HS-5 (cell line): ENCODE data around the gene LAMTOR5.
"Not testable (repeated sequence)": the region's sequence is repeated elsewhere in the genome, so short reads cannot be mapped to it uniquely, and the experiment has no call there.

Source experiments
- DNase-seq: peaks from one replicate; pipeline ENCODE4 v3.0.0-alpha.2; 2012; ENCODE audit warnings: low read depth

LAMTOR5 gene

DNA sequence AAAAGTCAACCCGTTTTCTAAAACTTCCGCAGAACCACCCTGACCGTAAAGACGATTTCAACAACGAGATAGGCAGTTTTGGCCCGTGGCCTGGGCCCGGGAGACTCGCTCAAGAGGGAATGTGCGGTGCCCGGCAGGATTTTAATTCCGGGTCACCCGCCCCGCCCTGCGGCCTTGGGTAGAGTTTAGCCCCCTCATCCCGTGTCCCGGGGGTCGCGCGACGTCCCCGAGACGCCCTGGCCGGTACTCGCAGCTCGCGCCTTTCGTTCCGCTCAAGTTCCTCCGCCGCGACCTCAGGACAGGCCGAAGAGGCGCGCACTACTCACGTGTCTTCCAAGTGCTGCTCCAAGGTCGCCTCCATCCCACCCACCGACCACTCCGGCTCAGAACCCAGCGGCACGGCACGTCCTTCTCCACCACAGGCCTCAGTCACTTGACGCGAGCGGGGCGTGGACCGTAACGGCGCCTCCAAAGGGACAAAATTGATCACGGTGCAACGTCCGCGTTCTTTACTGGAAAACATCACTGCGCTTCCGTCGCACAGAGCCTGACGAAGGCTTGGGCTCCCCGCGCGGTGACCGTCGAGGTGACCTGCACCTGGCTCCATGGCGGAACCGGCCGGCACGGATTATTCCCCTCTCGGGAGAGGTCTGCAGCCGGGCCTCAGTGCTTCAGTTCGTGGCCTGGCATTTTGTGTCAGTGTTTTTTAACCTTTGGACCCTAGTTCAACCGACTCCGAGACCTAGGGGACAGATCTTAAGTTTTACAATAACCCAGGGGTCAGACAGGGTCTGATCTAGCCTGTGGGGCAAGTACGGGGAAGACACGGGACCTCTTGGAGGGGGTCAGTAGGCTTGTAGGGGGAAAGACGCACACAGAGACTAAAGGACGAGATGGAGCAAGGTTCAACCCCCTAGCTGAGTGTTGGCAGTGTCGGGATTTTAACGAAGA lies at the start of gene LAMTOR5:
TSS of gene LAMTOR5 (minus strand) at position 435 of the 951 bp plus-strand sequence. CDS start at position 361, 74 bp downstream.
- DNase-seq = peak; percentile 76

- no peak for DNase-seq
Observed at GRCh38 chr1:110457206-110457605, 49.7 kb upstream of the LAMTOR5 start.

DNA sequence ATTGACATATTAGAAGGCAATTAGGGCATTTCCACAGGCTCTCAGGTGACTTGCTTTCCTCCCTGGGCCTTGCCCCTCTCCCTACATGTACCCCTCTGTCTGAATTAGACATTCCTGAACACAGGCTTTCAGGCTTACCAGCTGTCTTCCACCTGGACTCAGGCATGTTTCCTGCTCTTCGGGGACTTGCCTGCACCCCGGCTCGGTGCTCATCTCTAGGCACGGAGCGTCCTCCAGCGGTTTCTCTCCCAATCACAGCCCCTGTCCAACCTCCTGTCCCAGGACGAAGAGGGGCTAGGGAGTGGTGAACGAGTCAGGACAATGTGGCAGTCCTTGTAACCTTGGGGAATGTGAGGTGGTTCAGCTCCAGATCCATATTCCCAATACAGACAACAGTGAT lies 47.7 kb upstream of the LAMTOR5 start:
- no peak for DNase-seq

GRCh38 chr1:110454328-110454727 lies 46.8 kb upstream of the LAMTOR5 start:
- no peak for DNase-seq

DNA sequence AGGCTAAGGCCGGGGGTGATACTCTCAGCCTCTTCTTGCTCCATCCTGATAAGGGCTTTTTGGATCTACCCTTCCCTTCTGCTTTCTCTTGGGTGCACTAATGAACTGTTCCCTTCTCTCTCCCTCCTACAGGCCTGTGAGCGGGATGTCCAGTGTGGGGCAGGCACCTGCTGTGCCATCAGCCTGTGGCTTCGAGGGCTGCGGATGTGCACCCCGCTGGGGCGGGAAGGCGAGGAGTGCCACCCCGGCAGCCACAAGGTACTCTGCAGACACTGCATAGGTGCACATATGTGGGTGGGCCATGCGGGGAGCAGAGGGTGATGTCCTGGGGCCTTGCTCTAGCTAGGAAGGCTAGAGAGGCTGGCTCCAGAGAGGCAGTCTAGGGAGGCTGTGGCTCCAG lies 46.3 kb upstream of the LAMTOR5 start:
- no peak for DNase-seq

GRCh38 chr1:110452330-110452729 lies 44.8 kb upstream of the LAMTOR5 start:
- DNase-seq = no peak

DNA sequence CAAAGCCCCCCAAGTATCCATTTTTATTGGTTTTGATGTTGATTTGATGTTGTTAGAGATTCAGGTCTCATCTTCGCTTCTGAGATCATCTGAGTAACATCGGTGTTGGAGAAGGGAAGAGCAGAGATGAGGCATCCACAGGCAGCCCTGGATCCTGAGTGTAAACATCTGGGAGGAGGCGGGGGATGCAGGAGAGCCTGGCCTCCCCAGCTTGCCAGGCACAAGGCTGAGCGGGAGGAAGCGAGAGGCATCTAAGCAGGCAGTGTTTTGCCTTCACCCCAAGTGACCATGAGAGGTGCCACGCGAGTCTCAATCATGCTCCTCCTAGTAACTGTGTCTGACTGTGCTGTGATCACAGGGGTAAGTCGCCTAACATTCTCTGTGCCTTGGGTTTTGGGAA lies 43.4 kb upstream of the LAMTOR5 start, which contains the start of gene PROK1:
TSS of gene PROK1 (plus strand) at position 221 of the 400 bp plus-strand sequence. CDS start at position 289, 68 bp downstream.
- no peak for DNase-seq

DNA sequence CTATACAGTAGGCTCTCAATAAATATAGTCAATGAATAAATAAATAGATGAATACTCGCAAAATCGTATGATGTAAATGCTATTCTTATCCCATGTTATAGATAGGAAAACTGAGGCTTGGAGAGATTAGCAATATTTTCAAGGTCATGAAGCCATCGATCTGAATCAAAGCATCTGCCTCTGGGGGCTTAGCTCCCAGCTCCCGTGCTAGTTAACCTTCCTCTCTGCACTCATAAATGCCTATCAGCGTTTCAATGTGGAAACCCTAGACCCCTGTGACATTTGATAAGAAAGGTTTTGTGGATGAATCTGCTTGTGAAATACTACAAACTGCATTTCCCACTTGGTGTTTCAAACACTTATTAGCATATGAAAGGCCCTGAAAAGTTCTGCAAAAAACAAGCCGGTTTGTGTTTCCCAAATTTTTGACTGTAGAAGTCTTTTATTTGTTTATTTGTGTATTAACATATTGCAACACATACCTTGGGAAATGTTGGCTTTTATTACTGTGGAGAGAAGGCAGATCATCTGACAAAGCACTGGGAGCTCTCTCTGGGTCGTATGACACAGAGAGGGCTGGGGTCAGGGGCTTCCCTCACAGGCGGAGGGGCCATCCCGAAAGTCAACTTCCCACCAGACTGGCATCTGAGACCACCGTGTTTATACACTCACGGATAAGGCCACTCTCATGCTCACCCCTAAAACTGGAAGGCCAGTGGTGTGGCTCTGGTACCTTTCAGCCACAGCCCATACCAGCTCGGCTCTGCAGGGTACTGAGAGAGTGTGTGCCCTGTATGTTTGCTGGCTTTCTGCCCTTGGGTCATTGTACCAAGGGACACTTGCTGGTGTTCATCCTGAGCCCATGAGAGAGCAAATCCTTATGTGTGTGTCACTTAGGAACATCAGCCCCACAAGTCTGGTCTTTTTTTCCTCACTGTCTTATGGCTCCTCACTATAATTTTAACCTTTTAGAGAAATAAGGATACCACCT lies 42.5 kb upstream of the LAMTOR5 start:
- DNase-seq = no peak

DNA sequence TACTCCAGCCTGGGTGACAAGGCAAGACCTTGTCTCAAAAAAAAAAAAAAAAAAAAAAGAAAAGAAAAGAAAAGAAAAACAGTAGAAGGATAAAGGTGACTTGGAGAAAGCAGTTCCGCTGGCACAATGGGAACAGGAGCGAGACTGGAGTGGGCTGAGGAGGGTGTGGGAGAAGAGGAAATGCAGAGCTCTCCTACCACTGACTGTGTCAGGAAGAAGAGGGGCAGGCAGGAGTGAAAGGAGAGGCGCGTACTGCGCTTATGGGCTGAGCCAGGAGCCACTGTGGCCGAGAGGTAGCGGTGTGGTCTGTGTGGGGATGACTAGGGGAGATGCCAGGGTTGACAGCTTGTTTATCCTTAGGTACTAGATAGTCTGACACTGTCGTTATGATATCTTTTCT lies 37.1 kb upstream of the LAMTOR5 start:
- no peak for DNase-seq

GRCh38 chr1:110443451-110443850 lies 36.0 kb upstream of the LAMTOR5 start:
- DNase-seq = no peak

- DNase-seq = no peak
Observed at GRCh38 chr1:110441888-110442287, 34.4 kb upstream of the LAMTOR5 start.

DNA sequence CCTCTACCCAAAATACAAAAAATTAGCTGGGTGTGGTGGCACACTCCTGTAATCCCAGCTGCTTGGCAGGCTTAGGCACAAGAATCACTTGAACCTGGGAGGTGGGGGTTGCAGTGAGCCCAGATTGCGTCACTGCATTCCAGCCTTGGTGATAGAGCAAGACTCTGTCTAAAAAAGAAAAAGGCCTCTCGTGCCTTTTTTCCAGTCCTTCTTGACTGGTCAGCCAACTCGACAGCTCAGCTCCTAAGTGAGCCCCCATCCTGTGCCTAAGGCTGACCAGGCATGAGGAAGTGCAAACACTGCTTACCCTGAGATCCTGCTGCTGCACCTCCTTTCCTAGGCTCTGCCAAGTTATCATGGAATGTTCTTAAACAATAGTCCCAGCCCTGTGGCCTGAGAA lies 33.4 kb upstream of the LAMTOR5 start:
- no peak for DNase-seq

DNA sequence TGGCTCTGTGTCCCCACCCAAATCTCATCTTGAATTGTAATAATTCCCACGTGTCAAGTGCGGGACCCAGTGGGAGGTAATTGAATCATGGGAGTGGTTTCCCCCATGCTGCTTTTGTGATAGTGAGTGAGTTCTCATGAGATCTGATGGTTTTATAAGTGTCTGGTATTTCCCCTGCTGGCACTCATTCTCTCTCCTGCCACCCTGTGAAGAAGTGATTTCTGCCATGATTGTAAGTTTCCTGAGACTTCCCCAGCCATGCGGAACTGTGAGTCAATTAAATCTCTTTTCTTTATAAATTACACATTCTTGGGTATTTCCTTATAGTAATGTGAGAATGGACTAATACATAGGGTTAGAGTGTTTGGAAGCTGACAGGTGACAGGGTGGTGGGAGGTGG lies 32.4 kb upstream of the LAMTOR5 start:
- DNase-seq = not testable (repeated sequence)

DNA sequence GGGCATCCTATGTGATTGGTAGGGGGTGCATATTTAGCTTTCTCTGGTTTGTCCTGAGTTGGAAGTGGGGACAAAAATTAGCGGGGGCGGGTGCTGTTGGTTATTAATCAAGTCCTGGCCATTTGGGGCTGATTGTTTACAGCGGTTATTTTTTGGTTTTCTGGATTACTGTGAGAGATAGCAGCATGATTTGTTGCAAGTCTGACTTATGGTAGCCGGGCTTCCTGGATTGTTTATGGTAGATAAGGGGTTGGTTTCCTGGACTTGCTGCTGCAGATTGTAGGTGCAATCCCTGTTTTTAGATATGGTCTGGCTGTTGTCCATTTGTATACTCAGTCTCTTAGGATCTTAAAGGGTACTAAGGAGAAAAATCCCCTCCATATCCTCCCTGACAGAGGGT lies 31.4 kb upstream of the LAMTOR5 start:
- DNase-seq = no peak

- not testable (repeated sequence) for DNase-seq
Observed at GRCh38 chr1:110437645-110438299, 30.3 kb upstream of the LAMTOR5 start.

DNA sequence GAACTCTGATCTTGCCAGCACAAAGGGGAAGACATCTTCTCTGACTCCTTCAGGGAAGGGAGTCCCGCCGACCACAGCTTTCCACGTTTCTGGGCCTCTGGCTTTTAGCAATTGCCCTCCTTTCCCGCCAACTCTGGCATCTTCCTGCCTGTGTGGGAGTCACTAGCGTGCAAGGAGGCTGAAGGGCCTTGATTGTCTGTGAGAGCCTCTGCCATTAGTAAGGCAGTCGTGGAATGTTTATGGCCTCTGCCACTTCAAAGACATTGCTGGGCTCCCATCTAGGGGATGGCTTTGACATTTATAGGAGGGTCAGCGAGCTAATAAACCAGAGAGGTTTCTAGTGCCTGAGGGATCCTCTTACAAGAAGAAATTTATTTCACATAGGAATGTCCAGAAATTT lies 29.1 kb upstream of the LAMTOR5 start:
- no peak for DNase-seq

DNA sequence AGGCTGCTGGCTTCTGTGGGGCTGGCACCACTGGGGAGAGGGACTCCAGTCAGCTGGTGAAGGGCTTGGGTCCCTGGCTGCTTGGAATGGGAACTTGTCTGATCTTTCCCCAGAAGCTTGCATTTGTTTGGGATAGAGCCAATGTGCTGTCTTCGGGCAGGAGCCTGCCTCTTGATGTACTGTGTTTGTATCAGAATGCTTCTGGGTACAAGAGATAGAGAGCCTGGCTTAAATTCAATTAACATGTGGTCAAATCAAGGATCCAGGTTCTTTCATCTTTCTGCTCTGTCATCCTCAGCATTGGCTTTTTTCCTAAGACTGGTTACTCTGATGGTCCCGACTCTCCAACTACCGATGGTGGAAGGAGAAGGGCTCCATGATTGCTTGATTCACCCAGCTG lies 27.5 kb upstream of the LAMTOR5 start:
- no peak for DNase-seq

- no peak for DNase-seq
Observed at GRCh38 chr1:110433803-110434202, 26.3 kb upstream of the LAMTOR5 start.

- DNase-seq = no peak
Observed at GRCh38 chr1:110433213-110433612, 25.7 kb upstream of the LAMTOR5 start.

DNA sequence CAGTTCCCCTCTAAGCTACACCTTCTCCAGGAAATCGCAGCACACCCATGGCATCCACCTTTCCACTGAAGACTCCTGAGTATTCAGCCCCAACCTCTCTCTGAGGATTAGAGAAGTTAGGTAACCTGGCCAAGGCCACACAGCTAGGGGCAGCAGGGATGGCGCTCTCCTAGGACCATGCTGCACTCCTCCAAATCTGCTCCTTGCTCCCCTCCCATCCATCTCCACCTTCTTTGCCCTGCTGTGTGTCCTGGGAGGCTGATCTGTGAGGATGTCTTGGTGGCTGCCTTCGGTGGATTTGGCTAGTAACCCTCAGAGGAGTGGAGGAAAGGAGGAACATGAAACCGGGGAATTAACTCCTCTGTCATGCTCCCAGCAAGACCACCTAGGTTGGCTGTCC lies 23.4 kb upstream of the LAMTOR5 start:
- DNase-seq = no peak

DNA sequence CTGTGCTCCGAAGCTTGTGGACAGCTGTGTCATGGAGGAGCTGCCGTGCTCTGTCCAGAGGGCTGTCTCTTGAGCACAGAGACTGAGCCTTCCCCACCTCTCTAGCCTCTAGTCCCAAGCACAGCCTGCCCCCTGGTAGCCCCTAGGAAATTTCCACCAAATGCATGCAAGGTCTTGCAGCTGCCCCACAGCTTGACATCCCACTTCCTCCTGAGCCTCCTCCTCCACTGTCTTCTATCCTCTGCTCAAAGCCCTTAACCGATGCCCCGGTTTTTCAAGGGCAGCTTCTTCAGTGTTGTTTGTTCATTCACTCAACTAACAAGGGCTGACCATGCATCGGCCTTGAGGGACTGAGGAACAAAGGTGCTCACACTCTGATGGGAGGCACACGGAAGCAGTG lies 22.9 kb upstream of the LAMTOR5 start:
- no peak for DNase-seq

GRCh38 chr1:110428946-110429345 lies 21.5 kb upstream of the LAMTOR5 start:
- no peak for DNase-seq
